ENCODE results near the gene RPTOR. TPM values are rescaled to one million over a fixed set of nuclear protein-coding genes. Genes with fewer than 3 reads are reported as not detected.
"Not testable (repeated sequence)": the region's sequence is repeated elsewhere in the genome, so short reads cannot be mapped to it uniquely, and the experiment has no call there.

Gene RPTOR
- total RNA-seq, 1 donor from 2014 or later, result 18.8 TPM

DNA sequence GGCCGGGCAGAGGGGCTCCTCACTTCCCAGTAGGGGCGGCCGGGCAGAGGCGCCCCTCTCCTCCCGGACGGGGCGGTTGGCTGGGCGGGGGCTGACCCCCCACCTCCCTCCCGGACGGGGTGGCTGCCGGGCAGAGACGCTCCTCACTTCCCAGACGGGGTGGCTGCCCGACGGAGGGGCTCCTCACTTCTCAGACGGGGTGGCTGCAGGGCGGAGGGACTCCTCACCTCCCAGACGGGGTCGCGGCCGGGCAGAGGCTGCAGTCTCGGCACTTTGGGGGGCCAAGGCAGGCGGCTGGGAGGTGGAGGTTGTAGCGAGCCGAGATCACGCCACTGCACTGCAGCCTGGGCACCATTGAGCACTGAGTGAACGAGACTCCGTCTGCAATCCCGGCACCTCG, 7.3 kb upstream of the RPTOR start:
- not testable (repeated sequence) for ATAC-seq; DNase-seq (ENCODE audit: low spot score)

DNA sequence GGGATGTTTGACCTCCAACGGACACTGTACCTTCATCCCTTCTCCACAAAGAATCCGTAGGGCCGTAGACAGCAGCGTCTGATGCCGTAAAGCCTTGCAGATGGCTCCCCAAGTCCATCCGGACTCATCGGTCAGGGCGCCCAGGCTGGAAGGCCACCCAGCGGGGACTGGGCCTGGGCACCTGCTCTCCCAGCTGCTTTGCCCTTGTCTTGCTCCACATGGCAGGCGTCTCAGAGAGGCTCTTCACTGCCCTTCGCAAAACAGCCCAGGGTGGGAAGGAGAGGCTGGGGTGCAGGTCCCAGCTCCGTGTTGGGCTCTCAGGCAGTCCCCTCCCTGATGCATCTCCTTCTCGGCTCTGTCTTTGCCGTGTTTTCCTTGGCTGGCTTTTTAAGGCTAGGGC, 6.2 kb upstream of the RPTOR start:
- DNase-seq (ENCODE audit: low spot score) (no peak), ATAC-seq (no peak)

DNA sequence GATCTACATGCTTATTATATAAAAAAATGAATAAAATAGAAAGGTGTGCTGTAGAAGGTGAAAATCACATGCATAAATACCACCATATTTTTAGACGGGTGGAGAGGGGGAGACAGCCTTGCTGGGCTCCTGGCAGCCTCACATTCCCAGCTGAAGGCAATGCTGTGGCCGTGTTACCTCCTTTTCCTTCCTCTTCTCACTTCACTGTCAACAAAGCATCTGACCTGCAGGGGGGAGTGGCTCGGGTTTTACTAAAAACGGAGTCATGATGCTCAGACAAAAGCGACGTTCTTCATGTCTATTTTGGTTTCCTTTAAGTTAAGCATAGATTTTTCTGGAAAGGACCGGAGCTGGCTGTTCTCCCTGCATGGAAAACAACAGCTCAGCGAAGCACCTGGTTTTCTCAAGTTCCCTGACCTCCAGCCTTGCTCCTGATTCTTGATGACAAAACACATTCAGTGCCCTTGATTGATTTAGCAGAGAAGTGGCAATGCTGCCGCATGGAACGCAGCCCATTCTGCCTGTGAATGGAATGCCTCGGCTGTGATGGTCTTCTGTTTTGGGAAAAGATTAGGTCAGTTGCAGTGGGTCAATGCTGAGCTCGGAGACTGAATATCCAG, 5.5 kb upstream of the RPTOR start:
- DNase-seq (ENCODE audit: low spot score), result no peak
- no peak for ATAC-seq

DNA sequence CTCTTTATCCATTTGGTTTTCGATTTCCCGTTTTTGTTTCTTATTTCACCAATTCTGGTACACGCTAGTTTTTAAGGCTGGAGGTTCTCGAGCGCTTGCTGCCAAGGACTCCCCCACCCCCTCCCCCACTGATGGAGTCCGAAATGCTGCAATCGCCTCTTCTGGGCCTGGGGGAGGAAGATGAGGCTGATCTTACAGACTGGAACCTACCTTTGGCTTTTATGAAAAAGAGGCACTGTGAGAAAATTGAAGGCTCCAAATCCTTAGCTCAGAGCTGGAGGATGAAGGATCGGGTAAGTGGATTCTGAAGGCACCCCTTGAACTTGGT, 825 bp downstream of the RPTOR start:
- no peak for DNase-seq (ENCODE audit: low spot score)
- ATAC-seq, result peak; percentile 6

DNA sequence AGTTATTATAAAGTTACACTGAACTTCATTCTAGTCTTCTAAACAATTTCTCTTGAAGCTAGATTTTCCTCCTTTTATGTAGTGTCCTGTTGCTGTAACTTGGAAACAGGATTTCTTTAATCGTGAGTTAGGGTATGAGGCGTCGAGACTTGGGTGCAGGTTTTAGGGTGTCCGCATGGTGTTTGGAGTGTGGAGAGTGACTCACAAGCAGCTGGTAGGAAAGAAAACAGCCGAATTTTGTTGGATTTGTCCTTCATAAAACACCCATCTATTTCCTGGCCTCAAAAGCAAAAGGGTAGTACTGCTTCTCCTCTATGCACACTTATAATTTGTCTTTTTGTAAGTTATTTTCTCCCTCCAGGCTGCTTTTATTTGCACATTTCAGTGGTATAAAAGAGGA, 1.6 kb downstream of the RPTOR start:
- DNase-seq (ENCODE audit: low spot score) (no peak), ATAC-seq (no peak)

DNA sequence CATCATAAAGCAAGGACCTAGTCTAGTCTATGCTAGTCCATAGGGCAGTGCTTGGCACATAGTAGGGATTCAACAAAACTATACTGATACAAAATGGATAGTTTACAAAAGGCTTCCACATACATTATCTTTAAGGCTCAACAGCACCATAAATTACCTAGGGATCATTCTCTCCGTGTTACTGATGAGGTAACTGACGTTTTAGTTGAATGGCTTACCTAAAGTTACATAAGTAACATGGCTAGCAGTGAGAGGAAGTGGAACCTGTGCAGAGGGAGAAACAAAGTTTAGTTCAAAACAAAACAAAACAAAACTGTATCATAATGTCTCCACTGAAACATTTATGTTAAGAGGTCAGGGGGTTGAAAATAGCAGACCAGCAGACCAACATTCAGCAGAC, 7.9 kb downstream of the RPTOR start:
- ATAC-seq (no peak), DNase-seq (ENCODE audit: low spot score) (no peak)

DNA sequence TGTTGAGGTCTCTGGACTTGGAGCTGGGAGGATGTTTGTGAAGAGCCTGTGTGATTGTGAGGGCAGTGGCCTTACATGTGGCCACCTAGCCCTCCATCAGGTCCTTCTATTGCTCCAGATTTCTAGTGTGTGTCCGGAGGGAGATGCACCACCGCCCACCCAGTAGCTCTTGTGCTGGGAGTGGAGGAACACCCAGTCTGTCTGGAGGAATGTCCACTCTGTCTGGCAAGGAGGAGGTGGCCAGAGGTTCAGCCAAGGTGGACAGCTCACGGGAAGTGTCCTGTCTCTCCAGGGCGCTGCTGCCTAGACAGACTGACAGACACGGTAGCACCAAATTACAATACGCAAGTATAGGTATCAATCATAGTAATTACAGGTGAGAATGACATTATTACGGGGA, 10.6 kb downstream of the RPTOR start:
- DNase-seq (ENCODE audit: low spot score) (no peak), ATAC-seq (no peak)

DNA sequence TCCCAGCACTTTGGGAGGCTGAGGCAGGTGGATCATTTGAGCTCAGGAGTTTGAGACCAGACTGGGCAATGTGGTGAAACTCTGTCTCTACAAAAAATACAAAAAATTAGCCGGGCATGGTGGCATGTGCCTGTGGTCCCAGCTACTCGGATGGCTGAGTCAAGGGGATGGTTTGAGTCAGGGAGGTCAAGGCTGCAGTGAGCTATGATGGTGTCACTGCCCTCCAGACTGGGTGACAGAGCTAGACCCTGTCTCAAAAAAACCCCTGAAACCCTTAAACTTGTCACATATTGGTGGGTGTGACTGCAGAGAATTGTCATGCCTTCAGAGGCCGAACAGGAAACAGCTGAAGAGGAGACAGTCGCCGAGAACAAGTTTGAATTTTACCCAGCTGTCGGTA, 13.4 kb downstream of the RPTOR start:
- ATAC-seq (no peak), DNase-seq (ENCODE audit: low spot score) (no peak)

DNA sequence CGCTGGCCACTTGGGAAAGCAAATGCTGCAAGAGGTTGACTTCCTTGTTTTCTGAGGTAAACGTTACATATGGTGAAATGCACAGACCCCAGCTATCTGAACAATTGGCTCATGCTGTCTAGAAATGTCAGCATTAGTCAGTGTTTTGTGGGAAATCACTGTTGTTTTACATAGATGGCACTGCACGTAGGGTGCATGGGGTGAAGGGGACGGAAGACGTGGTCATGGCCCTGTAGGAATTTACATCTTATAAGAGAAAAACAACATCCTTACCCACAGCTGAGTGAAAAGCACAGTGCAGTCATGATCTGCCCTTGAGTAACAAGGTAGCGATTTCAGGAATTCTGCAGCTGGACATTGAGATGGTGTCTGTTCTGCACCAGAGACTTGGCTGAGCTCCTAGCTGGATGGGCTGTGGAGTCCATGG, 15.2 kb downstream of the RPTOR start:
- ATAC-seq (no peak), DNase-seq (ENCODE audit: low spot score) (no peak)

DNA sequence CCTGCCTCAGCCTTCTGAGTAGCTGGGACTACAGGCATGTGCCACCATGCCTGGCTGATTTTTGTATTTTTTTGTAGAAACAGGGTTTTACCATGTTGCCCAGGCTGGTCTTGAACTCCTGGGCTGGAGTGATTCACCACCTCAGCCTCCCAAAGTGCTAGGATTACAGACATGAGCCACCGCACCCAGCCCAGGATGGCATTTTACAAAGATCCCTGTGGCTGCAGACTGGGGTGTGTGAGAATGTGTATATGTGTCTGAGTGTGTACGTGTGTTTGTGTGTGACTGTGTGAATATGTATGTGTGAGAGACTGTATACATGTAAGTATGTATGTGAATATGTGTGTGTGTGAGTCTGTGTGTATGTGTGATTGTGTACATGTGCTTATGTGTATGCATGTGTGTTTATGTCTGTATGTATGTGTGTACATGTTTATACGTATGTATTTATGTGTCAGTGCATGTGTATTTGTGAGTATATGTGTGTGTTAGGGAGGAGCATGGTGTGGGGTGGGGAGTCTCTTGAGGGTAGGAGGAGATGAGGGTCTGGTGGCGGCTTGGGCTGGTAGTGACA, 17.0 kb downstream of the RPTOR start:
- DNase-seq (ENCODE audit: low spot score), result no peak
- ATAC-seq, result no peak

DNA sequence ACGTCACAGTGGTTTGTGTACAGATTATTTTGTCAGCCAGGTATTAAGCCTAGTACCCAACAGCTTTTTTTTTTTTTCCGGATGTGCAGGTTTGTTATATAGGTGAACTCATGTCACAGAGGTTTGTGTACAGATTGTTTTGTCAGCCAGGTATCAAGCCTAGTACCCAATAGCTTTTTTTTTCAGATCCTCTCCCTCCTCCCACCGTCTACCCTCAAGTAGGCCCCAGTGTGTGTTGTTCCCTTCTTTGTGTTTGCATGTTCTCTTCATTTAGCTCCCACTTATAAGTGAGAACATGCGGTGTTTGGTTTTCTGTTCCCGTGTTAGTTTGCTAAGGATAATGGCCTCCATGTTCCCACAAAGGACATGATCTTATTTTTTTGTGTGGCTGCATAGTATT, 19.9 kb downstream of the RPTOR start:
- ATAC-seq (no peak), DNase-seq (ENCODE audit: low spot score) (no peak)

DNA sequence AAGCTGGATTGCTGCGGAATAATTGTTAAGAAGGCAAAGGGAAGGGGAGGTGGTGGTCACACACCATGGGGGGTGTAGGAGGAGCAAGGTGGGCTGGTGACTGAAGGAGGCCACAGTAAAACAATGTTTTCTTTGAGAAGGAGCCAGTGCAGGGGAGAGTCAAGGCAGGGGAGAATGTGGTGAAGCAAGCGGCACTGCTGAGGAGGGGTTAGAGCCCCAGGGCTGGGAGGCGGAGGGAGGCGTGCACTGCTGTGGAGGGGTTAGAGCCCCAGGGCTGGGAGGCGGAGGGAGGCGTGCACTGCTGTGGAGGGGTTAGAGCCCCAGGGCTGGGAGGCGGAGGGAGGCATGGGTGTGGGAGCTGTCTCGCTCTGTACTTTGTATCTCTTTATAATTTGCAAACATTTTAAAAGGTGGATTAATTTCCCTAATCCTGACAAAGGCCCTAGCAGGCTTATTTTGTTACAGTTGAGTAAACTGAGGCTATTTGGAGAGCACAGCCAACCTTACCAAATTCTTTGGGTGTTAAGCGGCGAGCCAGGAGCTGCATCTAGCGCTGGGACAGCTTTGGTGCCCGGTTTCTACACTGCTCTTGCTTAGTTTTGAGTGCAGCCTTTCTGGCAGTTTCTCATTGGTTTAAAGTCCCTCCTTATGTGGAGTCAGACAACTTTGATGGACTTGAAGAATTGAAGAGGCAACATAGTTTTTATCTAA, 20.9 kb downstream of the RPTOR start:
- ATAC-seq (peak; percentile 28), DNase-seq (ENCODE audit: low spot score) (no peak)

DNA sequence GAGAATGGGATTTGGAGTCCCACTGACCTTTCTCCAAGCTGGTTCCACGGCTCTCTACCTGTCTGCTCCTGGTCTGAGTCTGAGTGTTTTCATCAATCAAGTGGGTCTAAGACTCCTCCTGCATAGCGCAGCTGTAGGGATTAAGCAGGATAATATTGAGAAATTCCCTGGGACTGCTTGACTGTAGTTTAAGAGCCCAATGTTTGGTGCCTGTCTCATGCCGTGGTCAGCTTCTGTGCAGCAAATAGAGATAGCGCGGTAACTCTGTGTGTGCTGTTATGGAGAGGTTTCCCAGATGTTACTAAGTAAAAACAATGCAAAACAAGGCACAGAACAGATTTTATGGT, 21.4 kb downstream of the RPTOR start:
- ATAC-seq (no peak), DNase-seq (ENCODE audit: low spot score) (peak; percentile 2)

DNA sequence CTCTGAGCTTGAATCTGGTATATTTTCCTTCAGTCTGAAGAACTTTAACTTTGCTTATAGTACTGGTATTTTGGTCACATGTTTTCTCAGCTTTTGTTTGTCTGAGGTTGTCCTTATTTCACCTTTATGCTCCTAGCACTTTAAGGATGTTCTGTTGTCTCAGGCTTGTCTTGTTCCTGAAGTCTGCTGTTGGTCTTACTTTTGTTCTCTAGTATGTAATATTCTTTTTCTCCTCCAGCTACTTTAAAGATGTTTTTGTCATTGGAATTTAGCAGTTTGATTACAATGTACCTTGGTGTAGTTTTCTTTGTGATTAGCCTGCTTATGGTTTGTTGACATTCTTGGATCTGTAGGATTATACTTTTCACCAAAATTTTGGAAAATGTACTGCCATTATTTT, 23.6 kb downstream of the RPTOR start:
- DNase-seq (ENCODE audit: low spot score), result no peak
- no peak for ATAC-seq

DNA sequence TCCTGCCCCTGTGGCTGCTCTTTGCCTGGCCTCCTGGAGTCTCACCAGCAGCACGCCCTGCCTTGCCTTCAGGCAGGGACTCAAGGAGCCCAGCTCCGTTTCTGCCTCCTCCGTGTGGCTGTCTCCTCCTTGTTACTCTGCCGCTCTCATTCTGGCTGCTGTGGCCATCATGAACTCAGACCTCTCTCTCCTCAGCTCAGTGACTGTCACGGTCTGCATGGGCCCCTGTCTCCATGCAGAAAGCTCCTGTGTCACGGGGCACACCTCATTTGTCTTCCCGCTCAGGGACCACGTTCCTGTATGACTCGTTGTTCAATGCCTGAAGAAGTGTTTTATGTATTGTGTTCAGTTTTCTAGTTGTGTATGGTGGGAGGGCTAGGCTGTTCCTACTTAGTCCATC, 25.3 kb downstream of the RPTOR start:
- no peak for DNase-seq (ENCODE audit: low spot score)
- no peak for ATAC-seq

DNA sequence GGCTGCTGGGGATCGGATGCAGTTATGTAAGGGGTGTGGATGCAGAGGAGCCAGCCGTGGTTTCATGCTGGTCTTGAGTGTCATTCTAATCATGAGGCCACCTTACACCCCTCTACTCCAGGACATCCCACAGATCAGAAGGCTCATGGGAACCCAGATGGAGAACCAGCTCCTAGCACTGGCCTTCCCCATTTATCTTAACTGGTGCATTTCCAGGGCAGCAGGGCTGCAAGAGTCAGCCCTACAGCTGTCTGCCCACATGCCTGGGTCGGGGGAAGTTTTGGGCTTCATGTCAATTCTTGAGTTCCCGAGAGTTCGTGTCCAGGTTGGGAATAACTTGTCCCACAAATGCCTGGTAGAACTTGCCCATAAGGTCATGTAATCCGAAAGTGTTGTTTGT, 29.1 kb downstream of the RPTOR start:
- ATAC-seq, result peak; percentile 19
- DNase-seq (ENCODE audit: low spot score), result no peak

DNA sequence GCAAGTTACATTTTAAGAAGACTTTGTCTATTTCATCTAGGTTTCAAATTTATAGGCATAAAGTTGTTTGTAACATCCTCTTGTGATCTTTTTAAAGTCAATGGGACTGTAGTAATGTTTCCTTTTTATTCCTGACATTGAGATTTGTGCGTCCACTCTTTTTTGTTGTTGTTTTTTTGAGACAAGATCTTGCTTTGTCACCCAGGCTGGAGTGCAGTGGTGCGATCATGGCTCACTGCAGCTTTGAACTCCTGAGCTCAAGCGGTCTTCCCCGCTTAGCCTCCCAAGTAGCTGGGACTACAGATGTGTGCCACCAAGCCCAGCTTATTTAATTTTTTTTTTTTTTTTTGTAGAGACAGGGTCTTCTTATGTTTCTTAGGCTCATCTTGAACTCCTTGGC, 29.9 kb downstream of the RPTOR start:
- no peak for DNase-seq (ENCODE audit: low spot score)
- ATAC-seq, result no peak

DNA sequence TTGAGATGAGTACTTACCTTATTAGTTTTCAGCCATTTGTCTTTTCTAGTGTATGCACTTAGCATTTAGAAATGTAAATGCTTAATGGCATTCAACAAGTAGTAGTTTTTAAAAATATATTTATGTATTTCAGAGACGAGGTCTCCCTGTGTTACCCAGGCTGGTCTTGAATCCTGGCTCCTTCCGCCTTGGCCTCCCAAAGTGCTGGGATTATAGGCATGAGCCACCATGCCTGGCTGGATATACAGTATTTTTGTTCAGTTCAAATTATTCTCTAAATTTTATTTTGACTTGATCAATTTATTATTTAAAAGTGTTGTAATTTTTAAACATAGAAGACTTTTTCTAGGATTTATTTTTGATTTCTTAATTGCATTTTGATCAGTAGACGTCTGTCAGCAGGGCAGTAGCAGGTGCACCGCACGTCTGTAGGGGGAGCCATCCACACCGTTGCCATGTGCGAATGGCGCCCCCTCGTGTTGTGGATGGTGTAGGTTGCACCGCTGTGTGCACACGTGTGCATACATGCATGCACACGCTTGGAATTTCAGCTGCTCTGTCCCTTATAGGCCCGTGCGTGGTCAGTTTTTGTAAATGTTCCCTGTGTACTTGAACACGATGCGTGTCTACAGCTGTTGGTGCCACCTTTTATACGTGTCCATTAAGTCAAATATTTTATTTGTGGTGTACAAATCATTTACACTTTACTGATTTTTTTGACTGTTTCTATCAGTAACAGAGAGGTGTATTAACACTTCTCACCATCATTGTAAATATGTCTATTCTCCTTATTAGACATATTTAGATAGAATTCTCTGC, 30.6 kb downstream of the RPTOR start:
- ATAC-seq (peak; percentile 98), DNase-seq (ENCODE audit: low spot score) (peak; percentile 72)

DNA sequence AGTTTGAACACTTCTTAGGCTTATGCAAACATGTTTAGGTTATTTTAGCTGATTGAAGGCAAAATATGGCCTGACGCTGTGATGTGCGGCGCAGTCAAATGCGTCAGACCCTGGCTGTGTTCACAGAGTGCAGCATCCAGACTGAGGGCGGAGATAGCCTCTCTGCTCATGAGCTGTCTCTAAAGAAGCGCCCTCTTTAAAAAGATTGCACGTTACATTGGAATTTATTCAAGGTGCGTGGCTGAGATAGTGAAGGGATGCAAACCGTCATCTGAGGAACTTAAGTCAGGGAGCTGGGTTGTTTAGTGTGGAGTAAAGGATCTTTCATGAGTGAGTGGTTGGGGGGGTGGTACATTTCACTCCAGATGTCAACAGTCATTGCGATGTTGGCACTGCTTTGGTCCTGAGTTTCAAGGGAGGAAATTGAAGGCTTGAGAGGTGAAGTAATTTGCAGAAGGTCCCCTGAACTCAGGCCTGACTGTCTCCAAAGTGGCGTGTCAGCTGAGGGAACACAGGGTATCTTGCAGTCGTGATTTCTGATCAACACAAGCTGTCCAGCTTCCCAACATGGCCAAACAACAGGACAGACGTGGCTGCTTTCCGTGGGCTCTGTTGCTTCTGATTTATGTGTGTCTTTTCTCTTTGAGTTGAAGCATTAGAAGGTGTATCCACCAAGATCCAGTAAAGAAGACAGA, 33.4 kb downstream of the RPTOR start:
- ATAC-seq (no peak), DNase-seq (ENCODE audit: low spot score) (peak; percentile 6)

DNA sequence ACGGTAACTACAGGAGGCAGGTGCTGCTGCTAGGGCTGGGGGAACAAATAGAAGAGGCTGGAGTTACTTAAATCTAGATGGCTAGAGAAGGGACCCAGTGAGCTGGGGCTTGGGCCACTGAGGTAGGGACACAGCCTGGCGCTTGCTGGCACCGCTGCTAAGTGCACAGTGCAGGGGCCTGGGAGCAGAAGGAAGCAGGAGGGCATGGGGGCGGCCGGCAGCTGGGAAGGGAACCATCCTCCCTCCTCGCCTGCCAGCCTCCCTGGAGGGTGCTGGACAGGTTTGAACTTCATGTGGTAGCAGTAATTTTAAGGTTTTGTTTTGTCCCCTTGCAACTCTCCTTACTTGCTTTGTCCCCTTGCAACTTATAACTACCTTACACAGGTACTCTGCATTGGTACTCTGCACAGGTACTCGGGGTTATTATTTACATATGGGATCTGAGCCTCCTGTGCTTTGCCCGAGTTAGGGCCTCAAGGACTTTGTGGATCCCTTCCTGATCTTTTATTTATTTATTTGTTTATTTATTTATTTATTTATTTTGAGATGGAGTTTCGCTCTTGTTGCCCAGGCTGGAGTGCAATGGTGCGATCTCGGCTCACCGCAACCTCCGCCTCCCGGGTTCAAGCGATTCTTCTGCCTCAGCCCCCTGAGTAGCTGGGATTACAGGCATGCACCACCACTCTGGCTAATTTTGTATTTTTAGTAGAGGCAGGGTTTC, 34.2 kb downstream of the RPTOR start:
- peak; percentile 21 for DNase-seq (ENCODE audit: low spot score)
- ATAC-seq, result not testable (repeated sequence)

DNA sequence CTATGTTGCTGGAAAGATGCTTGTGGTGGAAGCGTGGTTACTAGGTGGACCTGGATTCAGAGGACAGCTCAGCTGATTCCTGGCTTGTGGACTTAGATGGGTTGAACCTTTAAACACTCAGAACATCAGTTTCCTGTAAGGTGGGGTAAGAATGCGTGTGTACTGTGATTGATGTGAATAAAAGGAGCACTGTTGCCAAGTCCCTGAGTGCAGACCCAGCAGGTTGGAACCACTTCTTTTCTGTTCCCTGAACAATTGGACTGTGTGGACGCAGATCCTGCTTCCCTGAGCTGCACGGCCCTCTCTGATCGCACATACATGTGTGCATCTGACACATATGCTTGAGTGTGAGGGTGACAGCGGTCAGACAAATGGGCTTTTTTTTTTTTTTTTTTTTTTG, 37.5 kb downstream of the RPTOR start:
- ATAC-seq (no peak), DNase-seq (ENCODE audit: low spot score) (no peak)
